GM19395 (cell line): ENCODE data around the gene MPP7.

Experiments
- ATAC-seq: cut with Tn5 transposase; IDR thresholded peaks from one replicate; pipeline ENCODE4 v1.9.1; 2021; ENCODE audit warnings: mild to moderate bottlenecking, moderate library complexity; ENCODE audit not compliant: unreplicated experiment

MPP7 gene

DNA sequence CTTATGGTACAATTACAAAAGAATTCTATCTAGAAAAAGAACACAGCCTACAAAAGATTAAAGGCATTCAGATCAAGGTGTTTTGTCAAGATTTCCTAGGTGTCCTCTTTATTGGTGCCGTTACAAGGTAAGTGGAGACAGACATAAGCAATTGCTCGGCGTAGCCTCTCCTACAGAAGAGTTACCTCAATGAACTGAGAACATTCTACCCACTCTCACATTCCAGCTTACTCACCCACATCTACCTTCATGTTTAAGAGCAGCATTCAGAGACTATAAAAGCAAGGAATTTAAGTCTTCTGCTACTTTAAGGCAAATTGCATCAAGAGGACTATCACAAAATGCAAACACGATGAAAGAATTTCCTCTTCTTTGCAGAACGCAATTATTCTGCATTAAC lies 29.5 kb downstream of the MPP7 start:
- ATAC-seq: no peak

GRCh38 chr10:28269842-28270456 lies 32.9 kb downstream of the MPP7 start:
- no peak for ATAC-seq

DNA sequence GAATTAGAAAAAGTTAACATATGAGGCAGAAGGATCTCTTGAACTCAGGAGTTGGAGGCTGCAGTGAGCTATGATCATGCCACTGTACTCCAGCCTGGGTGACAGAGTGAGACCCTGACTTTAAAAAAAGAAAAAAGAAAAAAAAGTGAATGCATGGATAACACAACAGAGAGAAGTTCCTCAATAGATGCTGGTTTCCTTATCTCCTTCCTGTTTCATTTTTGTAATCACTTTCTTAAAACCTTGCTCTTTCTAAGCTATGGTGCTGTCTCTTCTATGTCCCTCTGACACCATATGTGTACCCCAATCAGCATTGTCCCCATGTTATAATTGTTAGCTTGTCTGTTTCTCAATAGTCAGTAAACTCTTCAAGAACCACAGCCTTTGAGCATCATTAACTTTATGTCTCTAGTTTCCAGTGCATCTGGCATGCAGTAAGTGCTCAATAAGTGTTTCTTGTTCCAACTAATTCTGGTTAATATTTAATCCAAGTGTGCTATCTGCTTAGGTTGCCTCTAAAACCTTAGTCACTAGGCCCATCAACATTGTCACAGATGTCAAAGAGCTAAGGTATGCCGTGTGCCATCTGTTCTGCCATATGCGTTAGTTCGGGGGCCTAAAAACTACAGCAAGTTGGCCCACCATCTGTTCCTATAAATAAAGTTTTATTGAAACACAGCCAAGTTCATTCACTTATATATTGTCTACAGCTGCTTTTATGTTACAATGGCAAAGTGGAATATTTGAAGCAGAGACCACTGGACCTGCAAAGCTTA lies 36.2 kb downstream of the MPP7 start:
- no peak for ATAC-seq

- ATAC-seq: no peak
Observed at GRCh38 chr10:28263136-28263857, 39.6 kb downstream of the MPP7 start.

DNA sequence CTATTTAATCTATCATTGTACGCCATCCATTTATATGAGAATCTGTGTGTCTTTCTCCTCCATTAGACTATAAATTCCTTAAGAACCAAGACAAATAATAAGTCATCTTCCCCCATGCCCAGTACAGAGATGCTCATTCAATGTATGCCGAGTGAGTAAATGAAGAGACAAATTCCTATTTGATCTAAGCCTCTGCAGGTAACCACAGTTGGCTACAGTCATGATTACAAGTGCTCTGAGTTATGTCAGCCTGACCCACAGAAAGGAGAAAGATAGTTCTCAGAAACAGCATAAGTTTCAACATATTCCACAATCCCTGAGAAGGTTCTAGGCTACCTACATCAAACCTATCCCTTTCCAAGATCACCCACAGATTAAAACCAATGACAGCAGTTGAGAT lies 46.1 kb downstream of the MPP7 start:
- ATAC-seq: no peak

- no peak for ATAC-seq
Observed at GRCh38 chr10:28254290-28254985, 48.4 kb downstream of the MPP7 start.

DNA sequence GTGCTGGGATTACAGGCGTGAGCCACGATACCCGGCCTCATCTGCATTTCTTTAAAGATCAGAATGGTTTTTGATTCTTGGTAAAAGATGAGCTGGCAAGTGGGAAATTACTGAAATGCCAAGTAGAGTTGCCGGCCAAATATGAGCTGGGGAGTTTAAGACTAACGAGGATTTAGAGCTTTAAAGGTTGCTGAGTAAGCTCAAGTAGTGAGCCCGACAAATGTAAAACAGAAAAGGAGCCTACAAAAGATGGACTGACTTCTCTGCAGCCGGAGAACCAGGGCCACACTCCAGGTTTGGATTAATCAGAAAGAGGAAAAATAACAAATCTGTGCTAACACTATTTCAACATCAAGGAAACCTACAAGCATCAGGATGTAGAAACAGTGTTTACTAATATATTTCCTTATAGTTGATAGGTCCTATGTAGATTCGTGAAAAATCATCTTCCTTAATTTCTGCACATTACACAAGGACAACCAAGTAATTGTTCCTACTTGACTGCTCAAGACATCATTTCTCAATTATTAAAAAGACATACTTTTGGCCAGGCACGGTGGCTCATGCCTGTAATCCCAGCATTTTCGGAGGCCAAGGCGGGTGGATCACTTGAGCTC lies 49.6 kb downstream of the MPP7 start:
- ATAC-seq: no peak
